ENCODE data around the gene RNU1-4. TPM values are rescaled to one million over a fixed set of nuclear protein-coding genes. Genes with fewer than 3 reads are reported as not detected.
"Not testable (repeated sequence)": the region's sequence is repeated elsewhere in the genome, so short reads cannot be mapped to it uniquely, and the experiment has no call there.

The RNU1-4 gene
- 1,000 to 10,000 TPM; 3,010 to 3,866 TPM for total RNA-seq
- polyA plus RNA-seq = not detected

DNA sequence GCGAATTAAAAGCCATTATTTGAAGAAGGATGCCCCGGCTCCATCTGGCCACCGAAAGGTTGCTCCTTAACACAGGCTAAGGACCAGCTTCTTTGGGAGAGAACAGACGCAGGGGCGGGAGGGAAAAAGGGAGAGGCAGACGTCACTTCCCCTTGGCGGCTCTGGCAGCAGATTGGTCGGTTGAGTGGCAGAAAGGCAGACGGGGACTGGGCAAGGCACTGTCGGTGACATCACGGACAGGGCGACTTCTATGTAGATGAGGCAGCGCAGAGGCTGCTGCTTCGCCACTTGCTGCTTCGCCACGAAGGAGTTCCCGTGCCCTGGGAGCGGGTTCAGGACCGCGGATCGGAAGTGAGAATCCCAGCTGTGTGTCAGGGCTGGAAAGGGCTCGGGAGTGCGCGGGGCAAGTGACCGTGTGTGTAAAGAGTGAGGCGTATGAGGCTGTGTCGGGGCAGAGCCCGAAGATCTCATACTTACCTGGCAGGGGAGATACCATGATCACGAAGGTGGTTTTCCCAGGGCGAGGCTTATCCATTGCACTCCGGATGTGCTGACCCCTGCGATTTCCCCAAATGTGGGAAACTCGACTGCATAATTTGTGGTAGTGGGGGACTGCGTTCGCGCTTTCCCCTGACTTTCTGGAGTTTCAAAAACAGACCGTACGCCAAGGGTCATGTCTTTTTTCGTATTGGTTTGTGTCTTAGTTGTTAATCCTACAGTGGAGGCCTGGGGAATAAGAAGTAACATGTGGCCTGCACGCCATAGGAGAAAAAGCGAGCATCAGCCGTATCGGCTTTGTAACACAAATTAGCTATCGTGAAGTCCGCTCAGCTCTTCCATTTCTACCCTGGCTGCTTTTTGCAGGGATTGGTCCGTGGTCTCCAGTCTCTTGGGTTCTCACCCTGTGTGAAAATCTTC lies at the start of gene RNU1-4:
RNU1-4 (plus strand) TSS at position 470 of the 918 bp plus-strand sequence.
- H3K27me3 Mint-ChIP-seq; POLR2A ChIA-PET (ENCODE audit: partially characterized antibody); H3K9me3 Mint-ChIP-seq; H3K4me1 ChIP-seq (ENCODE audit: insufficient read depth, low read length); H3K9me3 ChIP-seq (ENCODE audit: control insufficient read depth in 1 of 2, low read length in 2 of 2); H3K27me3 ChIP-seq (ENCODE audit: insufficient read depth, low read length); intact Hi-C loops (cut with micrococcal nuclease); CTCF ChIA-PET (ENCODE audit: partially characterized antibody); H3K36me3 ChIP-seq (ENCODE audit: insufficient read depth, low read length); H3K4me3 ChIP-seq (ENCODE audit: low read length in 2 of 2); DNase-seq; H3K27ac ChIP-seq (ENCODE audit: low read depth, low read length); H3K36me3 Mint-ChIP-seq; H3K4me3 Mint-ChIP-seq; H3K4me1 Mint-ChIP-seq; H3K27ac Mint-ChIP-seq: not testable (repeated sequence)

DNA sequence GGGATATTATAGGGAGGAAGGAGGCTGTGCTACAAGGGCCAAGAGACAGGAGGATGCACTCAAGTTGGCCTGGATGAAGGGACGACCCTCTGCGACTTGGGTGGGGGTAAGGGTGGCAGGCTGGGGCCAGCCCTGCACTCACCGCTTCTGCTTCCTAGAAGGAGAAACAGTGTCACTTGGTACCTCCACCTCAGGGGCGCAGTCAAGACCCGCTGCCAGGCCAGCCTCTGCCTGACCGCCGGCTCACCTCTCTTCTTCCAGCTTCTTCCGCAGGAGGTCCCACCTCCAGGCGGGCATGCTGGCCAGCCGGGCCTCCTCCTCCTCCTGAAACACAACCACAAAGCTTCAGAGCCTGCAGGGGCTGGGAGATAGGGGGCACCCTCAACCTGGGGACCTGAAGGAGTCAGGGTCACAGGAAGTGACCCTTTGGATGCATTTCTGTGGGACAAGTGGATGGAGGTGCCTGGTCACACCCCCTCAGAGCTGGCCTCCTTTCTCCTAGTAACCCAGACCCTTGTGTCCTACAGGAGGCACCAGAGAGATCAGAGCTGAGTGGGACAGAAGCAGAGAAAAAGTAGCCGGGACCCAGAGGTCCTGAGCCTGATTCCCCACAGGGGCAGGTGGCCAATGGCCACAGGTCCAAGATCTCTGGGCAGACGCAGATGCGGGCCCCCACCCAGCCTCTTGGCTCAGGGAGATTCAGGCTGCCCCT lies 49.2 kb upstream of the RNU1-4 start:
- DNase-seq; POLR2A ChIA-PET (ENCODE audit: partially characterized antibody); H3K4me1 ChIP-seq (ENCODE audit: insufficient read depth, low read length); H3K27ac Mint-ChIP-seq; H3K36me3 Mint-ChIP-seq; intact Hi-C loops (cut with micrococcal nuclease); H3K36me3 ChIP-seq (ENCODE audit: insufficient read depth, low read length); H3K9me3 Mint-ChIP-seq; H3K4me1 Mint-ChIP-seq; H3K4me3 Mint-ChIP-seq; H3K27me3 Mint-ChIP-seq; H3K27ac ChIP-seq (ENCODE audit: low read depth, low read length); CTCF ChIA-PET (ENCODE audit: partially characterized antibody); H3K4me3 ChIP-seq (ENCODE audit: low read length in 2 of 2); H3K9me3 ChIP-seq (ENCODE audit: control insufficient read depth in 1 of 2, low read length in 2 of 2); H3K27me3 ChIP-seq (ENCODE audit: insufficient read depth, low read length): not testable (repeated sequence)

DNA sequence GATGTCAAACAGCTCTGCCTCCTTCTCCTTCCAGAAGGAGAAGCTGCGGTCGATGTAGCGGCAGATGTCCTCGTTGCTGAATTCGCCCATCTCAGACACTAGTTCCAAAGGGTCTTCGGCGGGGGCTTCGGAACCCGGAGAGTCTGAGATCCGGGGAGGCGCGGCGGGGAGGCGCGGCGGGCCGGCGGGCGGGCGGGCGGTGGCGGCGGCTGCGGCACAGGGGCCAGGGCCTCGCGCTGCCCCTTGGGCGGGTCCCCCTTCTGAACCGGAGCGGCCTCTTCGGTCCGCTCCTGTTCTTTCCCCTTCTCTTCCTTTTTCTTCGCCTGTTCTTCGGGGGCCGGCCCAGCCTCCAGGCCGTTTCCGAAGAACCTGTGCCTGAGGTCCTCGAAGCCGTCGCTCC lies 48.0 kb upstream of the RNU1-4 start:
- H3K4me3 Mint-ChIP-seq; POLR2A ChIA-PET (ENCODE audit: partially characterized antibody); H3K36me3 Mint-ChIP-seq; CTCF ChIA-PET (ENCODE audit: partially characterized antibody); H3K4me1 Mint-ChIP-seq; H3K4me1 ChIP-seq (ENCODE audit: insufficient read depth, low read length); H3K9me3 ChIP-seq (ENCODE audit: control insufficient read depth in 1 of 2, low read length in 2 of 2); H3K9me3 Mint-ChIP-seq; H3K4me3 ChIP-seq (ENCODE audit: low read length in 2 of 2); H3K27ac ChIP-seq (ENCODE audit: low read depth, low read length); DNase-seq; H3K27ac Mint-ChIP-seq; H3K27me3 ChIP-seq (ENCODE audit: insufficient read depth, low read length); H3K36me3 ChIP-seq (ENCODE audit: insufficient read depth, low read length); H3K27me3 Mint-ChIP-seq; intact Hi-C loops (cut with micrococcal nuclease): not testable (repeated sequence)

DNA sequence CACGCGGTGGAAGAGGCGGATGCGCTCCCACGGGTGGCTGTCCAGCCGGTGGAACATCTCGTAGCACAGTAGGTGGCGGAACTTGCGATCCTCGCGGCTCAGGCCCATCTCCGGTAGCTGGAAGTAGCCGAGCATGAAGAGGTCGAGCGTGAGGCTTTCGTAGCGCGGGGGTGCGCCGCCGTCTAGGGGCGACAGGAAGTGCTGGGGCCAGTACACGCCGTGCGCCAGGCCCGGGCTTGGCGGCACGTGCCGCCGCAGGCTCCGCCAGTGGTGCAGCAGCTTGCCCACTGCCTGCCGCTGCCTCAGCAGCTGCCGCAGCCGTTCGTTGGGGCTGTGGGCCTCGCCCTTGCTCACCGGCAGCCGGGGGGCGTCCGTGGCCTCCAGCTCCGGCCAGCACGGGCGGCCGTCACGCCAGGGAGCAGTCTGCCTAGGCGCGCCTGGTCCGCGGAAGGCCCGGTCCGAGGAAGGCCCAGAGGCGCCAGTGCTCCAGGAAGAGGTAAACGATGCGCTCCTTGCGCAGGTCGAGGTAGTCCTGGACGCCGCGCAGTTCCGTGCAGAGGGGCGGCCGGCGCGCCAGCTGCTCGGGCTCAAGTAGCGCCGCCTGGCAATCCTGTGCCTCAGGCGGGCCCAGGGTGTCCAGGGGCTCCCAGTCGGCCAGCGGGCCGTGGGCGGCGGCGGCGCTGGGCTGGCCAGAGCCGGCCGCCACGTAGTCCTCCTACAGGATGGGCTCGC lies 47.4 kb upstream of the RNU1-4 start:
- H3K9me3 Mint-ChIP-seq; H3K27ac ChIP-seq (ENCODE audit: low read depth, low read length); H3K27ac Mint-ChIP-seq; H3K36me3 ChIP-seq (ENCODE audit: insufficient read depth, low read length); H3K36me3 Mint-ChIP-seq; H3K4me3 Mint-ChIP-seq; H3K4me1 ChIP-seq (ENCODE audit: insufficient read depth, low read length); POLR2A ChIA-PET (ENCODE audit: partially characterized antibody); CTCF ChIA-PET (ENCODE audit: partially characterized antibody); intact Hi-C loops (cut with micrococcal nuclease); H3K4me1 Mint-ChIP-seq; H3K27me3 ChIP-seq (ENCODE audit: insufficient read depth, low read length); H3K27me3 Mint-ChIP-seq; H3K4me3 ChIP-seq (ENCODE audit: low read length in 2 of 2); DNase-seq; H3K9me3 ChIP-seq (ENCODE audit: control insufficient read depth in 1 of 2, low read length in 2 of 2): not testable (repeated sequence)

DNA sequence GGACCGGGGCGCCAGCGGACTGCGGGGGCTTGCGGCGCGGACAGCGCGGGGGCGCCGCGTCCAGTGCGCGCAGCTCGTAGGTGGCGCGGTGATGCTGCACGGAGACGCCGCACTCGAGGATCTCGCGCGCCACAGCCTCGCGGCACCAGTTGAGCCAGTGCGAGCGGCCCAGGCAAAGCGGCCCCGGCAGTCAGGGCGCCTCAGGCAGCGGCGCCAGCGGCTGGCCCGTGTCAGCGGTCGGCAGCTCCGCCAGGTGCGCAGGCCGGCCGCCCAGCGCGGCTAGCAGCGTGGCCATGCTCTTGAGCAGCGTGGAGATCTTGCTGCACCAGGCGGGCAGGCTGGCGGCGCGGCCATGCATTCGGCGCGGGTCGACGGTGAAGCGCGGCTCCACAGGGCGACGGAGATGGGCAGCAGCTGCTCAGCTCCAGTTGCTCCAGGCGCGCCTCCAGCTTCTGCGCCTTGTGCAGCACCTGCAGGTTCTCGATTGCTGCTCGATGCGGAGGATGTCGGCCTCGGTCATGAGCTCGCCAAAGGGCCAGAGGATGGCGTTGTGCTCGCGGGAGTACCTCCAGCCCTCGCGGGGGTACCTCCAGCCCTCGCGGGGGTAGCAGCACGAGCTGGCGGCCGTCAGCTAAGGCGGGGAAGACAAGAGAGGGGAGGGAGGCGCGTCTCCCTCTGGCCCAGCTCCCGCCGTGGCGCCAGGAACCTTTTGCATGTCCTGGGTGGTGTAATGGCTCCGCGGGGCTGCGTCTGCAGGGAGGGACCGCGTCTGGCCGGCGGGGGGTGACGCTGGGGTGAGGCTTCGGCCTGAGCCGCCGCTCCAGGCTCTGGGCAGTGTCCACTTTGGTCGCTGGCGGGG lies 46.6 kb upstream of the RNU1-4 start:
- H3K9me3 ChIP-seq (ENCODE audit: control insufficient read depth in 1 of 2, low read length in 2 of 2); H3K27ac Mint-ChIP-seq; H3K27me3 Mint-ChIP-seq; intact Hi-C loops (cut with micrococcal nuclease); H3K27ac ChIP-seq (ENCODE audit: low read depth, low read length); H3K4me3 ChIP-seq (ENCODE audit: low read length in 2 of 2); H3K36me3 ChIP-seq (ENCODE audit: insufficient read depth, low read length); POLR2A ChIA-PET (ENCODE audit: partially characterized antibody); H3K4me1 Mint-ChIP-seq; H3K4me3 Mint-ChIP-seq; H3K27me3 ChIP-seq (ENCODE audit: insufficient read depth, low read length); H3K36me3 Mint-ChIP-seq; H3K9me3 Mint-ChIP-seq; H3K4me1 ChIP-seq (ENCODE audit: insufficient read depth, low read length); DNase-seq: not testable (repeated sequence)
- CTCF ChIA-PET (ENCODE audit: partially characterized antibody) = interaction anchor here (0.9 kb wide), 1 partner anchor 13 kb away, joined by 3 read pairs; no protein-coding TSS in a partner anchor

DNA sequence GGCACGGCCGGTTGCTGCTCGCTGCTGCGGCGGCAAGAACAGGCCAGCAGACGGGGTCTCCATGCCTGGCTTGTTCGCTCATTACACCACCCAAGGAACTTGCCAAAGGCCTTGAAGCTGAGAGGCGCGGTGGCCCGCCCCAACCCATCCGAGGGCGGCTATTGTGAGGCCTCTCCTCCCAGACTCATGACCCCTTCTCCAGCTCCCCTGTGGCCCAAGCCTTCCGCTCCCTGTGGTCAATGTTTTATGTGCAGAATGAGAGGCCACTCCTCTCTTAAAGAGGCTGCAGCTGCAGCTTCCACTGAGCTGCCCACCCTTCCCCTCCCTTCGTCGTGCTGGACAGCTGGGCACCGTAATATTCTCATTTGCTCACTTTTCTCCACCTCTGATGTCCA lies 46.0 kb upstream of the RNU1-4 start:
- H3K9me3 ChIP-seq (ENCODE audit: control insufficient read depth in 1 of 2, low read length in 2 of 2) = not testable (repeated sequence)
- CTCF ChIA-PET (ENCODE audit: partially characterized antibody) = interaction anchor here (0.9 kb wide), 1 partner anchor 12 kb away, joined by 3 read pairs; no protein-coding TSS in a partner anchor

More for the DNA sequence above, 46.0 kb upstream of the RNU1-4 start:
- POLR2A ChIA-PET (ENCODE audit: partially characterized antibody); H3K9me3 Mint-ChIP-seq; H3K27ac Mint-ChIP-seq; H3K36me3 Mint-ChIP-seq; H3K36me3 ChIP-seq (ENCODE audit: insufficient read depth, low read length); DNase-seq; H3K4me1 Mint-ChIP-seq; intact Hi-C loops (cut with micrococcal nuclease); H3K27ac ChIP-seq (ENCODE audit: low read depth, low read length); H3K4me3 ChIP-seq (ENCODE audit: low read length in 2 of 2); H3K27me3 Mint-ChIP-seq; H3K4me1 ChIP-seq (ENCODE audit: insufficient read depth, low read length); H3K27me3 ChIP-seq (ENCODE audit: insufficient read depth, low read length): not testable (repeated sequence)
- peak overlapping the region in 1 of 8 donors; percentile 57 for H3K4me3 Mint-ChIP-seq
